Fibroblast of lung (primary cell): ENCODE results near the gene CYTL1. TPM values are rescaled to one million over a fixed set of nuclear protein-coding genes. Genes with fewer than 3 reads are reported as not detected.

Source experiments
- DNase-seq, 2 donors: peaks; one replicate each; pipeline versions ENCODE4 v3.0.0 to v3.0.0-alpha.2; 2010; ENCODE audit warnings: low read depth in 2 of 2
- H2AFZ ChIP-seq: 2 replicates; pipeline ENCODE4 v1.5.1; 2012; ENCODE audit warnings: low read length, control low read depth, inconsistent platforms
- H3K27ac ChIP-seq: 2 replicates; pipeline ENCODE4 v1.5.1; 2011; ENCODE audit warnings: low read length, control low read depth; ENCODE audit not compliant: insufficient read depth
- H3K27me3 ChIP-seq: 2 replicates; pipeline ENCODE4 v1.5.1; 2011; ENCODE audit warnings: mild to moderate bottlenecking, low read length; ENCODE audit not compliant: control insufficient read depth, insufficient read depth
- H3K36me3 ChIP-seq: 2 replicates; pipeline ENCODE4 v1.5.1; 2011; ENCODE audit warnings: low read length; ENCODE audit not compliant: control insufficient read depth, insufficient read depth
- H3K4me1 ChIP-seq: 2 replicates; pipeline ENCODE4 v1.5.1; 2011; ENCODE audit warnings: low read length; ENCODE audit not compliant: control insufficient read depth, insufficient read depth; ENCODE audit errors: extremely low read depth
- H3K4me2 ChIP-seq: 2 replicates; pipeline ENCODE4 v1.5.1; 2011; ENCODE audit warnings: low read length, control low read depth; ENCODE audit not compliant: insufficient read depth; ENCODE audit errors: extremely low read depth
- H3K4me3 ChIP-seq, 4 experiments: fragments of 200-600 bp in 1 of 4; sonication (generic) in 1 of 4; replicated peaks in 1 of 4; 2 replicates each; pipeline ENCODE4 v1.5.1; 2011 to 2016; ENCODE audit warnings: low read length in 4 of 4, low read depth in 3 of 4, mild to moderate bottlenecking in 3 of 4, control low read depth in 2 of 4, inconsistent platforms in 1 of 4, mixed read lengths in 1 of 4; ENCODE audit not compliant: insufficient read depth in 1 of 4; ENCODE audit errors: control extremely low read depth in 1 of 4
- H3K79me2 ChIP-seq: 2 replicates; pipeline ENCODE4 v1.5.1; 2012; ENCODE audit warnings: mild to moderate bottlenecking, low read length, inconsistent platforms; ENCODE audit not compliant: control insufficient read depth, insufficient read depth
- H3K9ac ChIP-seq: 2 replicates; pipeline ENCODE4 v1.5.1; 2011; ENCODE audit warnings: mild to moderate bottlenecking, low read length, control low read depth; ENCODE audit not compliant: insufficient read depth
- H3K9me3 ChIP-seq: 2 replicates; pipeline ENCODE4 v1.5.1; 2012; ENCODE audit warnings: low read depth, low read length; ENCODE audit not compliant: control insufficient read depth, insufficient read depth
- H4K20me1 ChIP-seq: 2 replicates; pipeline ENCODE4 v1.5.1; 2011; ENCODE audit warnings: low read length; ENCODE audit not compliant: control insufficient read depth, insufficient read depth; ENCODE audit errors: extremely low read depth
- EZH2 ChIP-seq: IDR thresholded peaks from 2 replicates; pipeline ENCODE4 v1.5.1; 2012; ENCODE audit warnings: low read length, control low read depth, mild to moderate bottlenecking; ENCODE audit errors: missing control alignments
- polyA plus RNA-seq, 2 donors: library from polyadenylated mRNA; depleted of rRNA in 1 of 2; stranded (reverse) in 1 of 2; unstranded in 1 of 2; fragments of >200 nt; gene quantifications; 2 replicates each; pipeline ENCODE4 v1.2.1, GENCODE V29; 2011 to 2012; ENCODE audit warnings: missing spikeins in 1 of 2
- total RNA-seq: library from RNA; depleted of rRNA; stranded (reverse); fragments of >200 nt; gene quantifications from 2 replicates; pipeline ENCODE4 v1.2.1, GENCODE V29; 2014
- TF ChIP-seq, protein P1 (sequence below), 2 donors: IDR thresholded peaks in 1 of 2; conservative IDR thresholded peaks in 1 of 2; 1 replicate in 1 of 2; 2 replicates in 1 of 2; pipeline ENCODE4 v1.5.1; 2011 to 2012; ENCODE audit warnings: low read length in 2 of 2, control low read depth in 1 of 2, inconsistent platforms in 1 of 2, low read depth in 1 of 2, mild to moderate bottlenecking in 1 of 2

Gene CYTL1
- total and polyA plus RNA-seq, 2 donors (not counting 1 experiment from before 2014, with no cell fraction given), result 0.17 to 6.9 TPM

DNA sequence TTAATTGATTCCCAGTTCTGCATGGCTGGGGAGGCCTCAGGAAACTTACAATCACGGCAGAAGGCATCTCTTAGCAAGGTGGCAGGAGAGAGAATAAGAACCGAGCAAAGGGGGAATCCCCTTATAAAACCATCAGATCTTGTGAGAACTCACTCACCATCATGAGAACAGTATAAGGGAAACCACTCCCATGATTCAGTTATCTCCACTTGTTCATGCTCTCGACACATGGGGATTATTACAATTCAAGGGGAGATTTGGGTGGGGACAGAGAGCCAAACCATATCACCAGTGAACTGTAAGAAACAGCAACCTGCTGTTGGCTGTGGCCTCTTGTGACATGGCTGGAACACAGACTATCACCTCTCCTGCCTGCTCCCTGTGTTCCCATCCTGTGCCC, 7.1 kb upstream of the CYTL1 start:
- Histone ChIP-seq H3K9me3 (no peaks in the 10 kb centered on the region), H3K4me1 (peaks cover 2% of the 10 kb centered on the region), H3K36me3 (no peaks in the 10 kb centered on the region), H3K79me2 (no peaks in the 10 kb centered on the region), H4K20me1 (no peaks in the 10 kb centered on the region), H3K4me2 (no peak overlapping the region), H3K4me3 (no peak overlapping the region), H3K27me3 (peaks cover 6% of the 10 kb centered on the region), H3K9ac (no peak overlapping the region), H2AFZ (no peak overlapping the region), H3K27ac (no peak overlapping the region)
- DNase-seq, result no peak
- TF ChIP-seq EZH2, result no peak
- TF ChIP-seq, protein P1, sequence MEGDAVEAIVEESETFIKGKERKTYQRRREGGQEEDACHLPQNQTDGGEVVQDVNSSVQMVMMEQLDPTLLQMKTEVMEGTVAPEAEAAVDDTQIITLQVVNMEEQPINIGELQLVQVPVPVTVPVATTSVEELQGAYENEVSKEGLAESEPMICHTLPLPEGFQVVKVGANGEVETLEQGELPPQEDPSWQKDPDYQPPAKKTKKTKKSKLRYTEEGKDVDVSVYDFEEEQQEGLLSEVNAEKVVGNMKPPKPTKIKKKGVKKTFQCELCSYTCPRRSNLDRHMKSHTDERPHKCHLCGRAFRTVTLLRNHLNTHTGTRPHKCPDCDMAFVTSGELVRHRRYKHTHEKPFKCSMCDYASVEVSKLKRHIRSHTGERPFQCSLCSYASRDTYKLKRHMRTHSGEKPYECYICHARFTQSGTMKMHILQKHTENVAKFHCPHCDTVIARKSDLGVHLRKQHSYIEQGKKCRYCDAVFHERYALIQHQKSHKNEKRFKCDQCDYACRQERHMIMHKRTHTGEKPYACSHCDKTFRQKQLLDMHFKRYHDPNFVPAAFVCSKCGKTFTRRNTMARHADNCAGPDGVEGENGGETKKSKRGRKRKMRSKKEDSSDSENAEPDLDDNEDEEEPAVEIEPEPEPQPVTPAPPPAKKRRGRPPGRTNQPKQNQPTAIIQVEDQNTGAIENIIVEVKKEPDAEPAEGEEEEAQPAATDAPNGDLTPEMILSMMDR (conservative IDR thresholded peaks at IDR 0.05 in 1 of 2, IDR thresholded peaks at IDR 0.05 in 1 of 2; ENCODE audit: low read depth in 1 of 2, low read length in 2 of 2), result no peak

DNA sequence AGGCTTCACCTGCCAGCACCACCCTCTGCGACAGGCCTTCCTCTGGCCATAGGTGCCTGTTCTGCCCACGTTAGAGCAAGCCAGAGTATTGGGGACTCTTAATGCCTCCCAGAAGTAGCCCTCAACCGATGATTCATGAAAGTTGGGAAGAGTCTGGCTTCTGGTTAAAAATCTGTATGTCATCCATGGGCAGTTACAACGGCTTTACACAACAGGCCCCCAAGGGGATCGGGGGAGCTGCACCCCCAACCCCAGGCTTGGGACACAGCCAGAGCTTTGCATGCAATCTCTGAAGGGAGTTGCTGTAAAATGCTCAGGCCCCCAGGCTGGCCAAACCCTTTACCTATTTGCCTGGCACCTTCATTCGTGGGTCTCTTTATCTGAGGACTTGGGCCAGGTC, 5.4 kb upstream of the CYTL1 start:
- Histone ChIP-seq H2AFZ (no peak overlapping the region), H3K9me3 (no peaks in the 10 kb centered on the region), H3K4me3 (no peak overlapping the region), H3K27ac (no peak overlapping the region), H3K36me3 (no peaks in the 10 kb centered on the region), H3K4me1 (peaks cover 2% of the 10 kb centered on the region), H3K4me2 (no peak overlapping the region), H3K79me2 (no peaks in the 10 kb centered on the region), H4K20me1 (no peaks in the 10 kb centered on the region), H3K27me3 (peaks cover 6% of the 10 kb centered on the region), H3K9ac (no peak overlapping the region)
- no peak for DNase-seq
- TF ChIP-seq, protein P1 (conservative IDR thresholded peaks at IDR 0.05 in 1 of 2, IDR thresholded peaks at IDR 0.05 in 1 of 2; ENCODE audit: low read depth in 1 of 2, low read length in 2 of 2), result no peak
- no peak for TF ChIP-seq EZH2

DNA sequence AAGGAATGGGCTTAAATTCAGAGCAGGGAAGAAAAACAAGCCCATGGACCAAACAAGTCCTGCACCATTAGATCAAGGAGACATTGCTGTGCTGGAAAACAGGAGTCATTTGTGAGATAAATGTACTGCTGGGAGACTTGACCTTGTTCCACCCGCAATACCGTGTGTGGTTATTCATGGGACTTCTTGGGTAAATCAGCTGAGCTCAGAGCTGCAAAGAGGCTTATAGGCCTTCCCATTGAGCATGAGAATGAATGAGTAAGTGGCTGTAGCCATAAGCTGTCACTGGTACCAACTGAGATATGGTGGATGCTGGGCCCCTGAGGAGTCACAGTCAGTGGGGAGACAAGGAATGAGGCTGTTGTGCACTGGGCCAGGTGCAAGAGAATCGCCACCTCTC, 2.3 kb upstream of the CYTL1 start:
- Histone ChIP-seq H3K9ac (no peak overlapping the region), H3K27me3 (peaks cover 3% of the 10 kb centered on the region), H3K4me1 (peaks cover 2% of the 10 kb centered on the region), H3K79me2 (no peaks in the 10 kb centered on the region), H4K20me1 (no peaks in the 10 kb centered on the region), H3K36me3 (no peaks in the 10 kb centered on the region), H2AFZ (no peak overlapping the region), H3K27ac (no peak overlapping the region), H3K9me3 (no peaks in the 10 kb centered on the region), H3K4me3 (no peak overlapping the region), H3K4me2 (no peak overlapping the region)
- DNase-seq, result no peak
- TF ChIP-seq, protein P1 (conservative IDR thresholded peaks at IDR 0.05 in 1 of 2, IDR thresholded peaks at IDR 0.05 in 1 of 2; ENCODE audit: low read depth in 1 of 2, low read length in 2 of 2), result no peak
- TF ChIP-seq EZH2, result no peak
